Measurements from ENCODE around the gene MVK. TPM values are rescaled to one million over a fixed set of nuclear protein-coding genes. Genes with fewer than 3 reads are reported as not detected.

Gene MVK
- total and polyA plus RNA-seq, 2 of the 4 experiments (the other 2 are of a cell fraction), result 6.6 to 11.5 TPM

DNA sequence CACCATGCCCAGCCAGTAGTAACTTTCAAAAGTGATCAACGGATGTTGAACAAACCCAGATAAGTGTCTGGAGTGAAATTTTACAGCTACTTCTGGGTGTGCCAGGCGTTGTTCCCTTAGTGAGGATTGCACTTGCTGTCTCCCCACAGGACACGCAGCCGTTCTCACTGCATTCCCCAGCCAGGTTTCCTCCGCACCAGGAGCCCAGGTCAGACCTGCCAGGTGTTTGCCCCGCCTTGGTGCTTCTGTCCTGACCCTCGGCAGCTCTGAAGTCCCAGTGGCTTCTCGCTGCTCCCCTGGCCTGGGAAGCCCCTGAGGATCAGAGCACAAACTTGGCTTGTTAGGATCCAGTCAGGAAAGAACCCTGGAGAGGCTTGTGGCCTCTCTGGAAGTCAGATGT lies 36.5 kb upstream of the MVK start:
- ATAC-seq (ENCODE audit: low read depth), result no peak
- dilution Hi-C loops (cut with HindIII; ENCODE audit: low sequenced_read_pairs, unreplicated experiment) (no loop called here), intact Hi-C loops (cut with micrococcal nuclease) (no loop called here), in situ Hi-C loops (cut with MboI; ENCODE audit: low sequenced_read_pairs) (no loop called here)
- H4K5ac ChIP-seq (ENCODE audit: low read depth, low read length), result no peak overlapping the region
- 90% methylated on average over 3 of the region's 8 CpGs; no CpG with 5 or more reads in 1 of the 2 experiments for WGBS, 2 experiments (ENCODE audit: extremely low coverage in 2 of 2, insufficient read length in 1 of 2)
- no peak overlapping the region for H4K8ac ChIP-seq (ENCODE audit: low read depth in 2 of 2, low read length in 2 of 2)
- TF ChIP-seq RAD21 (IDR thresholded peaks at IDR 0.05; ENCODE audit: low read length) (no peak), SMC3 (IDR thresholded peaks at IDR 0.05; ENCODE audit: low read depth, low read length) (no peak), POLR2A (IDR thresholded peaks at IDR 0.05; ENCODE audit: low read depth, low read length) (no peak), MAFK (IDR thresholded peaks at IDR 0.05; ENCODE audit: low read depth, low read length) (no peak), MXI1 (IDR thresholded peaks at IDR 0.05; ENCODE audit: borderline replicate concordance, low read depth, low read length) (no peak), FOS (IDR thresholded peaks at IDR 0.05; ENCODE audit: low read depth, low read length) (no peak), RCOR1 (IDR thresholded peaks at IDR 0.05; ENCODE audit: insufficient replicate concordance, low read length) (no peak), RFX5 (IDR thresholded peaks at IDR 0.05; ENCODE audit: low read depth, low read length) (no peak)
- TF ChIP-seq, protein P1, sequence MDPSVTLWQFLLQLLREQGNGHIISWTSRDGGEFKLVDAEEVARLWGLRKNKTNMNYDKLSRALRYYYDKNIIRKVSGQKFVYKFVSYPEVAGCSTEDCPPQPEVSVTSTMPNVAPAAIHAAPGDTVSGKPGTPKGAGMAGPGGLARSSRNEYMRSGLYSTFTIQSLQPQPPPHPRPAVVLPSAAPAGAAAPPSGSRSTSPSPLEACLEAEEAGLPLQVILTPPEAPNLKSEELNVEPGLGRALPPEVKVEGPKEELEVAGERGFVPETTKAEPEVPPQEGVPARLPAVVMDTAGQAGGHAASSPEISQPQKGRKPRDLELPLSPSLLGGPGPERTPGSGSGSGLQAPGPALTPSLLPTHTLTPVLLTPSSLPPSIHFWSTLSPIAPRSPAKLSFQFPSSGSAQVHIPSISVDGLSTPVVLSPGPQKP (IDR thresholded peaks at IDR 0.05; ENCODE audit: borderline replicate concordance, low read depth, low read length), result no peak
- TF ChIP-seq, protein P2, sequence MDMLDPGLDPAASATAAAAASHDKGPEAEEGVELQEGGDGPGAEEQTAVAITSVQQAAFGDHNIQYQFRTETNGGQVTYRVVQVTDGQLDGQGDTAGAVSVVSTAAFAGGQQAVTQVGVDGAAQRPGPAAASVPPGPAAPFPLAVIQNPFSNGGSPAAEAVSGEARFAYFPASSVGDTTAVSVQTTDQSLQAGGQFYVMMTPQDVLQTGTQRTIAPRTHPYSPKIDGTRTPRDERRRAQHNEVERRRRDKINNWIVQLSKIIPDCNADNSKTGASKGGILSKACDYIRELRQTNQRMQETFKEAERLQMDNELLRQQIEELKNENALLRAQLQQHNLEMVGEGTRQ (IDR thresholded peaks at IDR 0.05; ENCODE audit: low read depth, low read length), result no peak
- TF ChIP-seq, protein P3, sequence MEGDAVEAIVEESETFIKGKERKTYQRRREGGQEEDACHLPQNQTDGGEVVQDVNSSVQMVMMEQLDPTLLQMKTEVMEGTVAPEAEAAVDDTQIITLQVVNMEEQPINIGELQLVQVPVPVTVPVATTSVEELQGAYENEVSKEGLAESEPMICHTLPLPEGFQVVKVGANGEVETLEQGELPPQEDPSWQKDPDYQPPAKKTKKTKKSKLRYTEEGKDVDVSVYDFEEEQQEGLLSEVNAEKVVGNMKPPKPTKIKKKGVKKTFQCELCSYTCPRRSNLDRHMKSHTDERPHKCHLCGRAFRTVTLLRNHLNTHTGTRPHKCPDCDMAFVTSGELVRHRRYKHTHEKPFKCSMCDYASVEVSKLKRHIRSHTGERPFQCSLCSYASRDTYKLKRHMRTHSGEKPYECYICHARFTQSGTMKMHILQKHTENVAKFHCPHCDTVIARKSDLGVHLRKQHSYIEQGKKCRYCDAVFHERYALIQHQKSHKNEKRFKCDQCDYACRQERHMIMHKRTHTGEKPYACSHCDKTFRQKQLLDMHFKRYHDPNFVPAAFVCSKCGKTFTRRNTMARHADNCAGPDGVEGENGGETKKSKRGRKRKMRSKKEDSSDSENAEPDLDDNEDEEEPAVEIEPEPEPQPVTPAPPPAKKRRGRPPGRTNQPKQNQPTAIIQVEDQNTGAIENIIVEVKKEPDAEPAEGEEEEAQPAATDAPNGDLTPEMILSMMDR (conservative IDR thresholded peaks at IDR 0.05; ENCODE audit: low read depth, low read length), result no peak
- H2AK5ac ChIP-seq (ENCODE audit: low read depth, low read length), result no peak overlapping the region
- no peak overlapping the region for H2BK20ac ChIP-seq (ENCODE audit: low read depth, low read length)
- no peak overlapping the region for H2BK5ac ChIP-seq (ENCODE audit: low read depth, low read length, poor library complexity, severe bottlenecking)
- H4K20me1 ChIP-seq (ENCODE audit: insufficient read depth, low read length), result no peaks in the 10 kb centered on the region
- H3K9ac ChIP-seq (ENCODE audit: low read depth, low read length), result no peak overlapping the region
- no peak overlapping the region for H3K18ac ChIP-seq (ENCODE audit: low read depth, low read length)
- peaks cover 8% of the 10 kb centered on the region for H3K9me1 ChIP-seq (ENCODE audit: insufficient read depth, low read length)
- DNase-seq, result no peak
- H2AFZ ChIP-seq (replicated peaks; ENCODE audit: low read length, poor library complexity), result no peak overlapping the region
- H3K27me3 ChIP-seq (ENCODE audit: control insufficient read depth, insufficient read depth, low read length), result no peaks in the 10 kb centered on the region
- no peak overlapping the region for H4K91ac ChIP-seq (ENCODE audit: insufficient read depth, low read depth, low read length)
- ChIA-PET CTCF (no interaction called here), POLR2A (ENCODE audit: unreplicated experiment) (no interaction called here)
- H2BK15ac ChIP-seq (ENCODE audit: low read depth, low read length), result no peak overlapping the region
- no peak overlapping the region for H3K27ac ChIP-seq (ENCODE audit: insufficient read depth, low read length)
- H3K14ac ChIP-seq (replicated peaks; ENCODE audit: low read depth, low read length), result no peak overlapping the region
- H3K79me1 ChIP-seq (ENCODE audit: low read depth in 1 of 2, low read length in 2 of 2), result peaks cover 0 to 4% of the 10 kb centered on the region in 2 experiments; a peak in 3 of 4 replicates
- H2AK9ac ChIP-seq (replicated peaks; ENCODE audit: low read depth, low read length, poor library complexity), result no peak overlapping the region
- H3K36me3 ChIP-seq (ENCODE audit: control insufficient read depth, insufficient read depth, low read length), result peaks cover 29% of the 10 kb centered on the region
- H3K4ac ChIP-seq (ENCODE audit: low read depth, low read length), result no peak overlapping the region
- no peak overlapping the region for H3K23ac ChIP-seq (ENCODE audit: low read depth, low read length)
- H3K4me2 ChIP-seq (ENCODE audit: low read depth, low read length), result no peak overlapping the region
- no TSS peak for BruUV-seq (replicated peaks)
- peaks cover 9% of the 10 kb centered on the region for H3K4me1 ChIP-seq (ENCODE audit: control insufficient read depth, insufficient read depth, low read length)
- no peak overlapping the region for H3K4me3 ChIP-seq (ENCODE audit: insufficient read depth, low read depth, low read length)
- H3K56ac ChIP-seq (ENCODE audit: extremely low read depth, insufficient read depth, low read length), result no peak overlapping the region
- H3K9me3 ChIP-seq (ENCODE audit: control insufficient read depth, insufficient read depth, low read length), result no peaks in the 10 kb centered on the region
- no peak overlapping the region for H2BK120ac ChIP-seq (ENCODE audit: low read depth, low read length)
